HEK293 (cell line): Measurements from ENCODE around the gene OR7G2.

Source experiments
- CTCF ChIA-PET: fragments of 350-600 bp; formaldehyde crosslinking; extraction: SDS; loops from one replicate; lab custom pipeline; 2021; ENCODE audit warnings: antibody characterized with exemption; lab: Yijun Ruan, JAX
- POLR2A ChIA-PET: fragments of 300-600 bp; formaldehyde crosslinking; extraction: SDS; loops from one replicate; lab custom pipeline; 2020; ENCODE audit warnings: antibody characterized with exemption, inconsistent platforms; lab: Yijun Ruan, JAX
- H3K27ac ChIP-seq: fragments of 200-500 bp; sonication (Bioruptor generic); 2 replicates; pipeline ENCODE4 v1.5.1; 2014; ENCODE audit warnings: low read depth, low read length, control low read depth, inconsistent platforms; ENCODE audit errors: extremely low read depth
- H3K36me3 ChIP-seq, 2 experiments: fragments of 200-500 bp in 1 of 2; sonication (Bioruptor generic) in 1 of 2; 1 replicate in 1 of 2; 2 replicates in 1 of 2; pipeline ENCODE4 v1.5.1; 2014 to 2017; ENCODE audit warnings: inconsistent platforms in 2 of 2, low read length in 2 of 2; ENCODE audit not compliant: control insufficient read depth in 2 of 2, insufficient read depth in 1 of 2
- H3K4me1 ChIP-seq: fragments of 200-500 bp; sonication (Bioruptor generic); 2 replicates; pipeline ENCODE4 v1.5.1; 2014; ENCODE audit warnings: mild to moderate bottlenecking, low read length, inconsistent platforms; ENCODE audit not compliant: control insufficient read depth, insufficient read depth
- H3K4me3 ChIP-seq: 2 replicates; pipeline ENCODE4 v1.5.1; 2011; ENCODE audit warnings: low read depth, mild to moderate bottlenecking, control low read depth, low read length, moderate library complexity
- H3K9me3 ChIP-seq: fragments of 200-500 bp; sonication (Bioruptor generic); 2 replicates; pipeline ENCODE4 v1.5.1; 2014; ENCODE audit warnings: low read depth, low read length, inconsistent platforms; ENCODE audit not compliant: control insufficient read depth, insufficient read depth
- GLI2 ChIP-seq: fragments of 450-650 bp; formaldehyde crosslinking; IDR thresholded peaks from 2 replicates; pipeline ENCODE4; 2017; ENCODE audit warnings: missing biosample characterization, missing genetic modification characterization, low read depth, borderline replicate concordance
- KLF7 ChIP-seq: fragments of 450-650 bp; formaldehyde crosslinking; IDR thresholded peaks from 2 replicates; pipeline ENCODE4 v1.5.1; 2016; ENCODE audit warnings: missing biosample characterization, missing genetic modification characterization, borderline replicate concordance
- KLF8 ChIP-seq: fragments of 450-650 bp; formaldehyde crosslinking; IDR thresholded peaks from 2 replicates; pipeline ENCODE4 v1.5.1; 2016; ENCODE audit warnings: missing biosample characterization, missing genetic modification characterization
- SP7 ChIP-seq: fragments of 450-650 bp; formaldehyde crosslinking; IDR thresholded peaks from 2 replicates; pipeline ENCODE4 v1.5.1; 2016; ENCODE audit warnings: missing biosample characterization, missing genetic modification characterization
- ZBTB48 ChIP-seq: fragments of 450-650 bp; formaldehyde crosslinking; IDR thresholded peaks from 2 replicates; pipeline ENCODE4 v1.5.1; 2016; ENCODE audit warnings: missing biosample characterization, missing genetic modification characterization
- ZFP69B ChIP-seq: fragments of 450-650 bp; formaldehyde crosslinking; IDR thresholded peaks from 2 replicates; pipeline ENCODE4 v1.5.1; 2016; ENCODE audit warnings: missing biosample characterization, missing genetic modification characterization
- ZIC2 ChIP-seq: fragments of 450-650 bp; formaldehyde crosslinking; IDR thresholded peaks from 2 replicates; pipeline ENCODE4 v1.5.1; 2016; ENCODE audit warnings: missing biosample characterization, missing genetic modification characterization
- ZNF157 ChIP-seq: fragments of 450-650 bp; formaldehyde crosslinking; IDR thresholded peaks from 2 replicates; pipeline ENCODE4 v1.5.1; 2016; ENCODE audit warnings: missing biosample characterization, missing genetic modification characterization
- ZNF175 ChIP-seq: fragments of 450-650 bp; formaldehyde crosslinking; IDR thresholded peaks from 2 replicates; pipeline ENCODE4 v1.5.1; 2016; ENCODE audit warnings: missing biosample characterization, missing genetic modification characterization
- ZNF266 ChIP-seq: fragments of 450-650 bp; formaldehyde crosslinking; IDR thresholded peaks from 2 replicates; pipeline ENCODE4 v1.5.1; 2016; ENCODE audit warnings: missing biosample characterization, missing genetic modification characterization, low read depth
- ZNF302 ChIP-seq: fragments of 450-650 bp; formaldehyde crosslinking; IDR thresholded peaks from 2 replicates; pipeline ENCODE4 v1.5.1; 2016; ENCODE audit warnings: missing biosample characterization, missing genetic modification characterization, low read depth
- ZNF37A ChIP-seq: fragments of 450-650 bp; IDR thresholded peaks from 2 replicates; pipeline ENCODE4 v1.5.1; 2018; ENCODE audit warnings: missing biosample characterization, missing genetic modification characterization
- ZNF426 ChIP-seq: fragments of 450-650 bp; formaldehyde crosslinking; IDR thresholded peaks from 2 replicates; pipeline ENCODE4 v1.5.1; 2017; ENCODE audit warnings: missing biosample characterization, missing genetic modification characterization, mild to moderate bottlenecking, inconsistent platforms, moderate library complexity
- ZNF521 ChIP-seq: fragments of 450-650 bp; formaldehyde crosslinking; IDR thresholded peaks from 2 replicates; pipeline ENCODE4 v1.5.1; 2017; ENCODE audit warnings: missing biosample characterization, mild to moderate bottlenecking, missing genetic modification characterization
- ZNF529 ChIP-seq: fragments of 450-650 bp; formaldehyde crosslinking; IDR thresholded peaks from 2 replicates; pipeline ENCODE4 v1.5.1; 2017; ENCODE audit warnings: missing genetic modification characterization, missing biosample characterization; ENCODE audit not compliant: insufficient replicate concordance
- ZNF530 ChIP-seq: fragments of 450-650 bp; formaldehyde crosslinking; IDR thresholded peaks from 2 replicates; pipeline ENCODE4 v1.5.1; 2016; ENCODE audit warnings: low read depth, missing biosample characterization, missing genetic modification characterization
- ZNF555 ChIP-seq: fragments of 450-650 bp; formaldehyde crosslinking; conservative IDR thresholded peaks from 2 replicates; pipeline ENCODE4 v1.5.1; 2017; ENCODE audit warnings: missing biosample characterization, mild to moderate bottlenecking, missing genetic modification characterization, inconsistent platforms
- ZNF561 ChIP-seq: fragments of 450-650 bp; IDR thresholded peaks from 2 replicates; pipeline ENCODE4 v1.5.1; 2018; ENCODE audit warnings: missing biosample characterization, missing genetic modification characterization, borderline replicate concordance
- ZNF571 ChIP-seq: fragments of 450-650 bp; formaldehyde crosslinking; IDR thresholded peaks from 2 replicates; pipeline ENCODE4 v1.5.0; 2017; ENCODE audit warnings: missing biosample characterization, missing genetic modification characterization
- ZNF623 ChIP-seq: fragments of 450-650 bp; formaldehyde crosslinking; IDR thresholded peaks from 2 replicates; pipeline ENCODE4 v1.5.1; 2016; ENCODE audit warnings: missing biosample characterization, missing genetic modification characterization
- ZNF654 ChIP-seq: fragments of 450-650 bp; formaldehyde crosslinking; IDR thresholded peaks from 2 replicates; pipeline ENCODE4 v1.5.1; 2016; ENCODE audit warnings: low read depth, missing biosample characterization, missing genetic modification characterization
- ZNF701 ChIP-seq: fragments of 450-650 bp; formaldehyde crosslinking; IDR thresholded peaks from 2 replicates; pipeline ENCODE4 v1.5.1; 2016; ENCODE audit warnings: missing biosample characterization, missing genetic modification characterization
- TF ChIP-seq, protein P1 (sequence below): fragments of 450-650 bp; formaldehyde crosslinking; conservative IDR thresholded peaks from 2 replicates; pipeline ENCODE4 v1.5.1; 2016; ENCODE audit warnings: low read depth, missing biosample characterization, missing genetic modification characterization

Gene OR7G2

DNA sequence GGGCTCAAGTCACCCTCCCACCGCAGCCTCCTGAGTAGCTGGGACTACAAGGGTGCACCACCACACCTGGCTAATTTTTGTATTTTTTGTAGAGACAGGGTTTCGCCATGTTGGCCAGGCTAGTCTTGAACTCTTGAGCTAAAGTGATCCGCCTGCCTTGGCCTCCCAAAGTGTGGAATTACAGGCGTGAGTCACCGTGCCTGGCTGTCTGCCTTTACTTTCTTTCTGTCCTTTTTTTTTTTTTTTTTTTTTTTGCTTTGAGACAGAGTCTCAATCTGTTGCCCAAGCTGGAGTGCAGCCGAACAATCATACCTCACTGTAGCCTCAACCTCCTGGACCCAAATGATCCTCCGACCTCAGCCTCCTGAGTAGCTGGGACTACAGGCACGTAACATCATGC, 45.4 kb downstream of the OR7G2 start:
- no peaks in the 10 kb centered on the region for H3K36me3 ChIP-seq
- H3K9me3 ChIP-seq: no peaks in the 10 kb centered on the region
- no peak overlapping the region for H3K27ac ChIP-seq
- TF ChIP-seq ZNF37A (tag by site-specific recombination): no peak
- TF ChIP-seq ZNF701 (tag by site-specific recombination): no peak
- TF ChIP-seq, all 188 proteins: peak for 0
- Histone ChIP-seq H3K4me3 (no peak overlapping the region), H3K4me1 (no peaks in the 10 kb centered on the region)
- POLR2A ChIA-PET: no interaction called here
- CTCF ChIA-PET: no interaction called here

DNA sequence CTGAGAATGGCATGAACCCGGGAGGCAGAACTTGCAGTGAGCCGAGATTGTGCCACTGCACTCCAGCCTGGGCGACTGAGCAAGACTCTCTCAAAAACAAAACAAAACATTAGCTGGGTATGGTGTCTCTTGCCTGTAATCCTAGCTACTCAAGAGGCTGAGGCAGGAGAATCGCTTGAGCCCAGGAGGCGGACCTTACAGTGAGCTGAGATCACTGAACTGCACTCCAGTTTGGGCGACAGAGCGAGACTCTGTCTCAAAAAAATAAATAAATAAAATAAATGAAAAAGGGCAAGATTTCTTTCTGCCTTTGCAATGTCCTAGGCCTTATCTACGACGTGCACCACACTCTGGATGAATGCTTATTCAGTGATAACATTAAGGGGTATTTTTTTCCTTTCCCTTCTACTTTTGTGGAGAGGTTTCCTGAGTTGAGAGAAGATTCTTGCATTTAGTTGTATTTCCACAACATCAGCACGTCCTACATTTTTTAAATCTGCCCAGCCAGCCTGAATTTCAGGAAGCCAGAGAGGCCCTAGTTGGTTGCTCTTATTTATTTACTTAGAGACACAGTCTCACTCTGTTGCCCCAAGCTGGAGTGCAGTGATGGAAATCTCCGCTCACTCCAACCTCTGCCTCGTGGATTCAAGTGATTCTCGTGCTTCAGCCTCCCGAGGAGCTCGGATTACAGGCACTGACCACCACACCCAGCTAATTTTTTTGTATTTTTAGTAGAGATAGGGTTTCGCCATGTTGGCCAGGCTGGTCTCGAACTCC, 46.5 kb downstream of the OR7G2 start:
- ChIA-PET POLR2A (interaction anchor here (0.6 kb wide), 2 partner anchors 55 to 72 kb away, joined by 3 to 4 read pairs; no protein-coding TSS in a partner anchor), CTCF (no interaction called here)
- no peak overlapping the region for H3K4me3 ChIP-seq
- no peaks in the 10 kb centered on the region for H3K9me3 ChIP-seq
- no peak for TF ChIP-seq ZNF561 (tag by site-specific recombination)
- no peak overlapping the region for H3K27ac ChIP-seq
- H3K36me3 ChIP-seq: no peaks in the 10 kb centered on the region
- H3K4me1 ChIP-seq: no peaks in the 10 kb centered on the region

DNA sequence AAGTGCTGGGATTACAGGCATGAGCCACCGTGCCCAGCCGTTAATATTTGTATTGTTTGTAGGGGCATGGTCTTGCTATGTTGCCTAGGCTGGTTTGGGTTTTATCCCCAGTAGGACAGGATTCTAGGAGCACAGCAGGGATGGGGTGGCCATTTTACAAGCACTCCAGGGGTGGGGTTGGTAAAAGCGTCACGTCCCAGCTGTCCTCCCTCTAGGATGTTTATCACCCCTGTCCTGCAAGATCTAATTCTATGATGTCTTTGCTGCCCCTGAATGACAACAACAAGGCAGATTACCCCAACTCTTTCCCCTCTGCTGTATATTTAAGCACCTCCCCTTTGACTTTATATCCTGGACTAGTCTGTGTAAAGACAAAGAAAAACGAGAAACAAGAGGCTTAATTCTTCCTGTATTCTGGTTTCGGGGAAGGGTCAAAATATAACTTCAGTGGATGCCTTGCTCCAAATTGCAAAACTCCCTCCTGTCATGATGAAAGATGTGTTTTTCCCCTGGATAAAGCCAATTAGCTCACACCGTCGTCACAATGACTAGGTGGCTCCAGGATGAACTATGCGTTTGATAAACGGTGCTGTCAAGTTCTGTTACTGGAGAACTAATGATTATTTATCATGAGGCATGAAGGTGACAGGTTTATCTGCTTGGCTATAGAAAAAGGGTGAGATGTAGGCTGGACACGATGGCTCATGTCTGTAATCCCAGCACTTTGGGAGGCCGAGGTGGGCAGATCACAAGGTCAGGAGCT, 48.2 kb downstream of the OR7G2 start:
- no peak overlapping the region for H3K4me3 ChIP-seq
- H3K27ac ChIP-seq: no peak overlapping the region
- no peak for TF ChIP-seq GLI2 (tag by site-specific recombination)
- TF ChIP-seq SP7: 0 out of 2 replicates have a peak, but pooled peaks have one; percentile 26
- TF ChIP-seq ZIC2: peak; percentile 57; the same call in 1 of the 2 replicates
- no peak for TF ChIP-seq KLF7 (tag by site-specific recombination)
- TF ChIP-seq, all 188 proteins: peak for 2
- Histone ChIP-seq H3K36me3 (no peaks in the 10 kb centered on the region), H3K4me1 (no peaks in the 10 kb centered on the region), H3K9me3 (no peaks in the 10 kb centered on the region)
- CTCF ChIA-PET: no interaction called here
- POLR2A ChIA-PET: no interaction called here

DNA sequence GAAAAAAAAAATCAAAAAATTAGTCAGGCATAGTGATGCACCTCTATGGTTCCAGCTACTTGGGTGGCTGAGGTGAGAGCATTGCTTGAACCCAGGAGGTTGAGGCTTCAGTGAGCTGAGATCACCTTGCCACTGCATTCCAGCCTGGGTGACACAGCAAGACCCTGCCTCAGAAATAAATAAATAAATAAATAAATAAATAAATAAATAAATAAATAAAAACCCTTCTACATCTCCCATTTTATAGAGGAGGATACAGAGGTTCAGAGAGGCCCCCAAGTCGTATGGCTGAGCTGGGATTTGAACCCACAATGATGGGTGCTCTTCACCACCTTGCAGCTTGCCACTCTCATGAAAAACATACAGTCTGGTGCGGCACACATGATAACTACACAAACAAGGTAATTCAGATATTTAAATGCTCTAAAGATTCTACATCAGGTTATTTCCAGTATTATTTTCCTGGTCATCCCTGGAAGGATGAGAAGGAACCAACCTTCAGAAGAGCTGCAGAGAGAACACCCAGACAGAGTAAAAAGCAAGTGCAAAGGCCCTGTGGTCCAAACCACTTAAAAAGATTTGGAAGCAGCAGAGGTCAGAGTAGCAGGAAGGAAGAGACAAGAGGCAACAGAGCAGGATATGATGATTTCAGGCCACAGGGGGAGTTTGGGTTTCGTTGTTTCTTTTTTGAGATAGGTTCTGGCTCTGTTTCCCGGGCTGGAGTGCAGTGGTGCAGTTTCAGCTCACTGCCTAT, 49.6 kb downstream of the OR7G2 start:
- Histone ChIP-seq H3K27ac (no peak overlapping the region), H3K4me3 (no peak overlapping the region), H3K4me1 (no peaks in the 10 kb centered on the region), H3K36me3 (no peaks in the 10 kb centered on the region), H3K9me3 (no peaks in the 10 kb centered on the region)
- ChIA-PET CTCF (interaction anchor here (1.1 kb wide), 1 partner anchor 479 kb away, joined by 6 read pairs; no protein-coding TSS in a partner anchor), POLR2A (interaction anchor here (0.6 to 0.7 kb wide), 2 partner anchors 74 to 1358 kb away, joined by 3 read pairs; no protein-coding TSS in a partner anchor)
- TF ChIP-seq, protein P1, sequence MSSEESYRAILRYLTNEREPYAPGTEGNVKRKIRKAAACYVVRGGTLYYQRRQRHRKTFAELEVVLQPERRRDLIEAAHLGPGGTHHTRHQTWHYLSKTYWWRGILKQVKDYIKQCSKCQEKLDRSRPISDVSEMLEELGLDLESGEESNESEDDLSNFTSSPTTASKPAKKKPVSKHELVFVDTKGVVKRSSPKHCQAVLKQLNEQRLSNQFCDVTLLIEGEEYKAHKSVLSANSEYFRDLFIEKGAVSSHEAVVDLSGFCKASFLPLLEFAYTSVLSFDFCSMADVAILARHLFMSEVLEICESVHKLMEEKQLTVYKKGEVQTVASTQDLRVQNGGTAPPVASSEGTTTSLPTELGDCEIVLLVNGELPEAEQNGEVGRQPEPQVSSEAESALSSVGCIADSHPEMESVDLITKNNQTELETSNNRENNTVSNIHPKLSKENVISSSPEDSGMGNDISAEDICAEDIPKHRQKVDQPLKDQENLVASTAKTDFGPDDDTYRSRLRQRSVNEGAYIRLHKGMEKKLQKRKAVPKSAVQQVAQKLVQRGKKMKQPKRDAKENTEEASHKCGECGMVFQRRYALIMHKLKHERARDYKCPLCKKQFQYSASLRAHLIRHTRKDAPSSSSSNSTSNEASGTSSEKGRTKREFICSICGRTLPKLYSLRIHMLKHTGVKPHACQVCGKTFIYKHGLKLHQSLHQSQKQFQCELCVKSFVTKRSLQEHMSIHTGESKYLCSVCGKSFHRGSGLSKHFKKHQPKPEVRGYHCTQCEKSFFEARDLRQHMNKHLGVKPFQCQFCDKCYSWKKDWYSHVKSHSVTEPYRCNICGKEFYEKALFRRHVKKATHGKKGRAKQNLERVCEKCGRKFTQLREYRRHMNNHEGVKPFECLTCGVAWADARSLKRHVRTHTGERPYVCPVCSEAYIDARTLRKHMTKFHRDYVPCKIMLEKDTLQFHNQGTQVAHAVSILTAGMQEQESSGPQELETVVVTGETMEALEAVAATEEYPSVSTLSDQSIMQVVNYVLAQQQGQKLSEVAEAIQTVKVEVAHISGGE (tag by site-specific recombination): peak; percentile 50; the same call in 1 of the 2 replicates
- TF ChIP-seq ZFP69B (tag by site-specific recombination): no peak
- peak; percentile 43; the same call in 1 of the 2 replicates for TF ChIP-seq ZNF266 (tag by site-specific recombination)
- no peak for TF ChIP-seq ZNF521 (tag by site-specific recombination)
- no peak for TF ChIP-seq ZNF157 (tag by site-specific recombination)
- TF ChIP-seq ZNF555 (tag by site-specific recombination): peak; percentile 58
- TF ChIP-seq ZNF426 (tag by site-specific recombination): peak; percentile 60
- TF ChIP-seq ZNF175 (tag by site-specific recombination): no peak
- no peak for TF ChIP-seq ZNF571 (tag by site-specific recombination)
- no peak for TF ChIP-seq KLF8 (tag by site-specific recombination)
- no peak for TF ChIP-seq ZNF530 (tag by site-specific recombination)
- TF ChIP-seq ZNF654: 0 out of 2 replicates have a peak, but pooled peaks have one; percentile 6
- no peak for TF ChIP-seq ZBTB48
- TF ChIP-seq ZNF529 (tag by site-specific recombination): no peak
- TF ChIP-seq ZNF302: no peak
- peak; percentile 84 for TF ChIP-seq ZNF623 (tag by site-specific recombination)
